Measurements from ENCODE around the gene IKZF3. TPM values are rescaled to one million over a fixed set of nuclear protein-coding genes. Genes with fewer than 3 reads are reported as not detected.

Gene IKZF3
- total and polyA plus RNA-seq, 10 of the 15 experiments (the other 5 are each of a cell fraction or from before 2014, with no cell fraction given): 5.5 to 98.2 (median 47.6) TPM

DNA sequence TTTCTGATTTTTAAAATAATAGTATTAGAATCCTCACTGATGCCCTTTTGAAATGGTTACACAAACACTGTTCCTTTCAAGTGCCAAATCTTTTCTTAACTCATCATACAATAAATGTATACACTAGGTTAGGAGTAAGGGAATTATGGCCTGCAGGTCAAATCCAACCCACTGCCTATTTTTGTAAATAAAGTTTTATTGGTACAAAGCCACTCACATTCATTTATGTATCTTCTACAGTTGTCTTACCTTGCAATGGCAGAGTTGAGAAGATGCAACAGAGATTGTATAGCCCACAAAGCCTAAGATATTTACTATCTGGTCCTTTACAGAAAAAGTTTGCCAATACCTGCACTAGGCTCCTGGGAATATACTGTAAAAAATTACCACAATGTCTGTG is 47.8 kb downstream of the IKZF3 start:
- no peak for ATAC-seq
- Histone ChIP-seq H3K4me3 (no peak overlapping the region), H4K20me1 (ENCODE audit: control insufficient read depth, insufficient read depth) (no peaks in the 10 kb centered on the region), H3K9me3 (replicated peaks; ENCODE audit: control insufficient read depth, insufficient read depth, low read length) (no peaks in the 10 kb centered on the region), H3K27ac (ENCODE audit: control insufficient read depth, insufficient read depth) (no peak overlapping the region), H3K27me3 (replicated peaks in 1 of 2; ENCODE audit: control insufficient read depth in 2 of 2, insufficient read depth in 2 of 2, low read length in 1 of 2) (no peaks in the 10 kb centered on the region), H3K4me1 (ENCODE audit: control insufficient read depth, insufficient read depth, low read length) (peaks cover 32% of the 10 kb centered on the region), H2AFZ (ENCODE audit: control insufficient read depth, low read depth, low read length) (no peak overlapping the region), H3K4me2 (ENCODE audit: control insufficient read depth, insufficient read depth) (no peak overlapping the region), H3K79me2 (ENCODE audit: control insufficient read depth, insufficient read depth, low read length) (peaks cover 28% of the 10 kb centered on the region), H3K36me3 (ENCODE audit: control insufficient read depth in 2 of 2, insufficient read depth in 2 of 2, low read length in 1 of 2) (peaks cover 4 to 9% of the 10 kb centered on the region in 2 experiments; a peak in 3 of 4 replicates), H3K9ac (ENCODE audit: control insufficient read depth, insufficient read depth, low read length) (no peak overlapping the region)
- intact Hi-C loops (cut with micrococcal nuclease; ENCODE audit: unreplicated experiment) (no loop called here), in situ Hi-C loops (cut with MboI) (no loop called here)
- TF ChIP-seq SP1 (IDR thresholded peaks at IDR 0.05; ENCODE audit: low read depth, low read length) (no peak), MTA2 (IDR thresholded peaks at IDR 0.05; ENCODE audit: low read depth) (no peak)
- TF ChIP-seq, protein P1, sequence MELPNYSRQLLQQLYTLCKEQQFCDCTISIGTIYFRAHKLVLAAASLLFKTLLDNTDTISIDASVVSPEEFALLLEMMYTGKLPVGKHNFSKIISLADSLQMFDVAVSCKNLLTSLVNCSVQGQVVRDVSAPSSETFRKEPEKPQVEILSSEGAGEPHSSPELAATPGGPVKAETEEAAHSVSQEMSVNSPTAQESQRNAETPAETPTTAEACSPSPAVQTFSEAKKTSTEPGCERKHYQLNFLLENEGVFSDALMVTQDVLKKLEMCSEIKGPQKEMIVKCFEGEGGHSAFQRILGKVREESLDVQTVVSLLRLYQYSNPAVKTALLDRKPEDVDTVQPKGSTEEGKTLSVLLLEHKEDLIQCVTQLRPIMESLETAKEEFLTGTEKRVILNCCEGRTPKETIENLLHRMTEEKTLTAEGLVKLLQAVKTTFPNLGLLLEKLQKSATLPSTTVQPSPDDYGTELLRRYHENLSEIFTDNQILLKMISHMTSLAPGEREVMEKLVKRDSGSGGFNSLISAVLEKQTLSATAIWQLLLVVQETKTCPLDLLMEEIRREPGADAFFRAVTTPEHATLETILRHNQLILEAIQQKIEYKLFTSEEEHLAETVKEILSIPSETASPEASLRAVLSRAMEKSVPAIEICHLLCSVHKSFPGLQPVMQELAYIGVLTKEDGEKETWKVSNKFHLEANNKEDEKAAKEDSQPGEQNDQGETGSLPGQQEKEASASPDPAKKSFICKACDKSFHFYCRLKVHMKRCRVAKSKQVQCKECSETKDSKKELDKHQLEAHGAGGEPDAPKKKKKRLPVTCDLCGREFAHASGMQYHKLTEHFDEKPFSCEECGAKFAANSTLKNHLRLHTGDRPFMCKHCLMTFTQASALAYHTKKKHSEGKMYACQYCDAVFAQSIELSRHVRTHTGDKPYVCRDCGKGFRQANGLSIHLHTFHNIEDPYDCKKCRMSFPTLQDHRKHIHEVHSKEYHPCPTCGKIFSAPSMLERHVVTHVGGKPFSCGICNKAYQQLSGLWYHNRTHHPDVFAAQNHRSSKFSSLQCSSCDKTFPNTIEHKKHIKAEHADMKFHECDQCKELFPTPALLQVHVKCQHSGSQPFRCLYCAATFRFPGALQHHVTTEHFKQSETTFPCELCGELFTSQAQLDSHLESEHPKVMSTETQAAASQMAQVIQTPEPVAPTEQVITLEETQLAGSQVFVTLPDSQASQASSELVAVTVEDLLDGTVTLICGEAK (IDR thresholded peaks at IDR 0.05; ENCODE audit: borderline replicate concordance): peak; percentile 84
- ChIA-PET CTCF (interaction anchor here (1.2 to 1.8 kb wide), 2 partner anchors 11 to 86 kb away, joined by 4 read pairs; partner anchors contain the start of gene MIEN1), RAD21 (ENCODE audit: unreplicated experiment) (no interaction called here), SMC1A (ENCODE audit: uncharacterized antibody, unreplicated experiment) (interaction anchor here (1.2 to 1.8 kb wide), 5 partner anchors 18 to 61 kb away, joined by 3 to 8 read pairs (median 3); no protein-coding TSS in a partner anchor), POLR2A (interaction anchor here (1.1 to 1.2 kb wide), 2 partner anchors 14 to 33 kb away, joined by 3 to 5 read pairs; no protein-coding TSS in a partner anchor)
- BruUV-seq (replicated peaks): no TSS peak
- no peak for FAIRE-seq
- no peak for DNase-seq (ENCODE audit: low read depth, low spot score)
